GM19239 (cell line): ENCODE measurements around the gene SEC14L6.
A peak's percentile ranks its signal among the peaks of the same experiment; 100 is the strongest.

Source experiments
- DNase-seq: peaks from one replicate; pipeline ENCODE4 v3.0.0; 2011; ENCODE audit warnings: low spot score; ENCODE audit not compliant: insufficient read length
- FAIRE-seq: peaks from 2 replicates; lab custom pipeline; 2011; peaks lifted over from hg19 to GRCh38; lab: Jason Lieb, UNC

The SEC14L6 gene

GRCh38 chr22:30503551-30503950 lies 43.0 kb downstream of the SEC14L6 start:
- DNase-seq (no peak), FAIRE-seq (no peak)

GRCh38 chr22:30502911-30503310 lies 43.6 kb downstream of the SEC14L6 start:
- DNase-seq (no peak), FAIRE-seq (no peak)

- no peak for FAIRE-seq
- DNase-seq = no peak
Observed at GRCh38 chr22:30502153-30502552, 44.4 kb downstream of the SEC14L6 start.

- FAIRE-seq (no peak), DNase-seq (no peak)
Observed at GRCh38 chr22:30500628-30501027, 45.9 kb downstream of the SEC14L6 start.

- FAIRE-seq = no peak
- no peak for DNase-seq
Observed at GRCh38 chr22:30497466-30498150, 48.9 kb downstream of the SEC14L6 start.

GRCh38 chr22:30495041-30495784 lies 51.3 kb downstream of the SEC14L6 start:
- FAIRE-seq = no peak
- DNase-seq = no peak

- FAIRE-seq (no peak), DNase-seq (no peak)
Observed at GRCh38 chr22:30492144-30492543, 54.4 kb downstream of the SEC14L6 start.

GRCh38 chr22:30491381-30491780 lies 55.2 kb downstream of the SEC14L6 start:
- FAIRE-seq (no peak), DNase-seq (no peak)

GRCh38 chr22:30490399-30490798 lies 56.1 kb downstream of the SEC14L6 start:
- no peak for FAIRE-seq
- DNase-seq = no peak

GRCh38 chr22:30488121-30488520 lies 58.4 kb downstream of the SEC14L6 start:
- DNase-seq = no peak
- no peak for FAIRE-seq

GRCh38 chr22:30486661-30487115 lies 59.9 kb downstream of the SEC14L6 start:
- DNase-seq (no peak), FAIRE-seq (no peak)

- DNase-seq (no peak), FAIRE-seq (no peak)
Observed at GRCh38 chr22:30486118-30486517, 60.4 kb downstream of the SEC14L6 start.

- peak; percentile 71 for FAIRE-seq
- DNase-seq = peak; percentile 95
Observed at GRCh38 chr22:30485362-30485988, 61.1 kb downstream of the SEC14L6 start.

GRCh38 chr22:30483169-30483568 lies 63.4 kb downstream of the SEC14L6 start:
- DNase-seq (no peak), FAIRE-seq (no peak)

GRCh38 chr22:30481711-30482110 lies 64.8 kb downstream of the SEC14L6 start:
- FAIRE-seq (no peak), DNase-seq (no peak)

GRCh38 chr22:30479981-30480380 lies 66.6 kb downstream of the SEC14L6 start:
- DNase-seq (no peak), FAIRE-seq (no peak)

- no peak for DNase-seq
- no peak for FAIRE-seq
Observed at GRCh38 chr22:30474683-30475424, 71.7 kb downstream of the SEC14L6 start.

GRCh38 chr22:30474121-30474520 lies 72.4 kb downstream of the SEC14L6 start:
- DNase-seq (no peak), FAIRE-seq (no peak)

- no peak for DNase-seq
- FAIRE-seq = no peak
Observed at GRCh38 chr22:30472994-30473720, 73.4 kb downstream of the SEC14L6 start.
